ENCODE data around the gene ZNF385C.

- TF ChIP-seq ZNF24 (IDR thresholded peaks at IDR 0.05) = no peak
- TF ChIP-seq ZNF704 (CRISPR knock-in tag; IDR thresholded peaks at IDR 0.05; ENCODE audit: borderline replicate concordance) = no peak
These were observed 93.1 kb downstream of the ZNF385C start for GRCh38 chr17:42005166-42005565.
